ENCODE measurements around the gene HASPIN.

DNA sequence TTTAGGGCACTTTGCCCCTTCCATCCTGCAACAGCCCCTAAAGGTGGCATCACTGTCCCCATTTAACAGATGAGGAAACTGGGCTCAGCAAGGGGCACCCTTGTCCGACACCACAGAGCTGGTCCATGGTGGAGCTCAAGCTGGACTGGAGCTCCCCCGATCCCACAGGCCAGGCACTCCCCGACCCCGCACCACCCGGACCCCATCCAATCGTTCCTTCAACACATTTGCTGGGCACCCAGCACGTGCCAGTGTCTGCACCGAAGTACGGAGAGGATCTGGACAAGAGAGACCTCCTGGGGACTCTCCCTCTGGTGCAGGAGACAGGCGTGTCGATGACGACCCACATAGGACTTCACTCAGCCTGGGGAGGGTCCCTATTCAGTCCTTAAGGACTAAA is 41.7 kb upstream of the HASPIN start:
- no peak for TF ChIP-seq GATA3 (IDR thresholded peaks at IDR 0.05; ENCODE audit: low read depth, low read length)
- no peak for TF ChIP-seq GATA2 (IDR thresholded peaks at IDR 0.05; ENCODE audit: low read depth, low read length)
